GM12875 (cell line): ENCODE data around the gene MRPL20.
A peak's percentile ranks its signal among the peaks of the same experiment; 100 is the strongest.

Source experiments
- H3K4me3 ChIP-seq: one replicate; pipeline ENCODE4 v1.5.1; 2011; ENCODE audit warnings: low read depth, low read length, control low read depth
- CTCF ChIP-seq: IDR thresholded peaks from 2 replicates; pipeline ENCODE4 v1.5.1; 2011; ENCODE audit warnings: low read depth, mild to moderate bottlenecking, control low read depth, inconsistent platforms, low read length, moderate library complexity, borderline replicate concordance; ENCODE audit not compliant: insufficient read depth

The MRPL20 gene

GRCh38 chr1:1426496-1427105 lies 19.5 kb upstream of the MRPL20 start:
- peak overlapping the region; percentile 19 for H3K4me3 ChIP-seq
- TF ChIP-seq CTCF, result no peak

- peak overlapping the region; percentile 19 for H3K4me3 ChIP-seq
- TF ChIP-seq CTCF, result no peak
Measured at GRCh38 chr1:1425753-1426495, 18.8 kb upstream of the MRPL20 start.

DNA sequence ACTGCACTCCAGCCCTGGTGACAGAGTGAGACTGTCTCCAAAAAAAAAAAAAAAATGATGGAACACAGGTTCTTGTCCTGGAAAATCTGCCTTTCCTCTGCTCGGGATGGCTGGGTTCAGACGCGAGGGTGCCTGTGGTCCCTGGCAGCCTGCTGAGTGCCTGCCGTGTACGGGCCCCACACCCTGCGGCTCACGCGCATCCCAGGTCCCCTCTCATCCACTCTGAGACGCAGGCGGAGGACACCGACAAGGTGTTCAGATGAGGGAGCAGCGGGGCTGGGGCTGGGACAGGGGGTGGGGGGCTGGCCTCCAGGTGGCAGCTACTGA lies 18.3 kb upstream of the MRPL20 start:
- H3K4me3 ChIP-seq, result no peak overlapping the region
- no peak for TF ChIP-seq CTCF

- no peak overlapping the region for H3K4me3 ChIP-seq
- no peak for TF ChIP-seq CTCF
Measured at GRCh38 chr1:1424707-1425106, 17.6 kb upstream of the MRPL20 start.

DNA sequence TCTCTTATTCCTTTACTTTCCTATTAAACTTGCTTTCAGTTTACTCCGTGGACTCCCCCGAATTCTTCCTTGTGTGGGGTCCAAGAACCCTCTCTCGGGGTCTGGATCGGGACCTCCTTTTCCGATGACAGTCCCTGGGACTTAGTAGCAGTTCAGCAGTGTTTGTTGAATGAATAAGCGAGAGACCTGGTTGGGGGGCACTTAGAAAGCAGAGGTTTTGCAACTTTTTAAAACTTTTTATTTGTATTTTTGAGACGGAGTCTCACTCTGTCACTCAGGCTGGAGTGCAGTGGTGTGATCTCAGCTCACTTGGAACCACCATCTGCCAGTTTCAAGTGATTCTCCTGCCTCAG lies 16.1 kb upstream of the MRPL20 start:
- no peak overlapping the region for H3K4me3 ChIP-seq
- no peak for TF ChIP-seq CTCF

DNA sequence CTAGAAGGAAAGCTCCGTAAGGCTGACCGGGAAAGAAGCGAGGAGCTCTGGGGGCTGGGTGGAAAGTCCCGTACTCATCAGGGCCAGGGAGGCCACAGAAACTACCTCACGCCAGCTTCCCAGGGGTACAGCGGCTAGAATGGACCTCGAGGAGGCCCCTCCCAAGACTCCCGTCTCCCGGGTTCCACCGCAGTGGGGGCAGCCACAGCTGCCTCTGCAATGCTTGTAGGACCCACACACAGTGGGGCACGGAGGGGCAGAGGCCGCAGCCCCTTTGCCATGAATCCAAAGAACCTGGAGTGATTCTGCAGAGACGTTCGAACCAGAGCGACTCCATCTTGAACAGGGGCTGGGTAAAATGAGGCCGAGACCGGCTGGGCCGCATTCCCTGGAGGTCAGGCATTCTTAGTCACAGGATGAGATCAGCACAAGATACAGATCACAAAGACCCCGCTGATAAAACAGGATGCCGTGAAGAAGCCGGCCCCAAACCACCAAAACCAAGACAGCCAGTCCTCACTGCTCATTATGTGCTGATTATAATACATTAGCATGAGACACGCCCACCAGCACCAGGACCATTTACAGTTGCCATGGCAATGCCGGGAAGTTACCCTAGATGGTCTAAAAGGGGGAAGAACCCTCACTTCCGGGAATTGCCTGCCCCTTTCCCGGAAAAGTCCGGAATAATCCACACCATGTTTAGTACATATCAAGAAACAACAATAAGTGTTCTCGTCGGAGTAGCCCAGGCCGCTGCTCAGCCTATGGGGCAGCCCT lies 15.6 kb upstream of the MRPL20 start:
- TF ChIP-seq CTCF, result no peak

More for the DNA sequence above, 15.6 kb upstream of the MRPL20 start:
- H3K4me3 ChIP-seq, result no peak overlapping the region
